Measurements from ENCODE around the gene PTPRD. TPM values are rescaled to one million over a fixed set of nuclear protein-coding genes. Genes with fewer than 3 reads are reported as not detected.

PTPRD gene
- total and polyA plus RNA-seq, 2 donors (not counting 1 experiment from before 2014, with no cell fraction given) = not detected

- Histone ChIP-seq H4K20me1 (ENCODE audit: control insufficient read depth, insufficient read depth, low read length, poor library complexity, severe bottlenecking) (no peaks in the 10 kb centered on the region), H3K79me2 (ENCODE audit: control insufficient read depth, insufficient read depth, low read length) (no peaks in the 10 kb centered on the region), H3K27me3 (replicated peaks in 1 of 4; ENCODE audit: control extremely low read depth in 1 of 4, control insufficient read depth in 3 of 4, insufficient read depth in 4 of 4, low read length in 3 of 4) (no peaks in the 10 kb centered on the region), H3K9ac (ENCODE audit: low read length) (no peak overlapping the region), H3K9me3 (ENCODE audit: control extremely low read depth in 1 of 3, control insufficient read depth in 2 of 3, insufficient read depth in 1 of 3, low read length in 2 of 3) (peaks cover 0 to 8% (median 4%) of the 10 kb centered on the region in 3 donors), H3K4me2 (replicated peaks; ENCODE audit: low read depth, low read length, poor library complexity, severe bottlenecking) (no peak overlapping the region), H3K4me3 (ENCODE audit: control extremely low read depth in 1 of 5, extremely low read depth in 1 of 5, insufficient read depth in 1 of 5, low read depth in 2 of 5, low read length in 4 of 5) (no peak overlapping the region), H3K27ac (ENCODE audit: low read length in 2 of 2) (no peak overlapping the region), H3K36me3 (replicated peaks in 1 of 2; ENCODE audit: control extremely low read depth in 1 of 2, control insufficient read depth in 1 of 2, extremely low read depth in 1 of 2, insufficient read depth in 2 of 2, low read length in 1 of 2) (no peaks in the 10 kb centered on the region), H2AFZ (ENCODE audit: insufficient read depth, low read depth, low read length, poor library complexity, severe bottlenecking) (peak overlapping the region; percentile 8), H3K4me1 (ENCODE audit: control insufficient read depth in 2 of 2, insufficient read depth in 2 of 2, low read length in 2 of 2) (peaks cover 0 to 5% of the 10 kb centered on the region in 2 donors)
- TF ChIP-seq CTCF (IDR thresholded peaks at IDR 0.05) = no peak
- no peak overlapping the region for H3K27ac Mint-ChIP-seq
- intact Hi-C loops (cut with micrococcal nuclease) = no loop called here
- ATAC-seq (ENCODE audit: low read depth) (no peak), DNase-seq (no peak)
- CTCF ChIA-PET = interaction anchor here (0.7 to 1.2 kb wide), 3 partner anchors 204 to 207 kb away, joined by 3 to 5 read pairs (median 3); no protein-coding TSS in a partner anchor
- no peak overlapping the region for H3K4me3 Mint-ChIP-seq
- H3K9me3 Mint-ChIP-seq (ENCODE audit: insufficient read depth) = peaks cover 6% of the 10 kb centered on the region
- peaks cover 4% of the 10 kb centered on the region for H3K4me1 Mint-ChIP-seq
- POLR2A ChIA-PET = no interaction called here
- 73% methylated on average over 2 of the region's 2 CpGs for WGBS (ENCODE audit: insufficient coverage)
- H3K27me3 Mint-ChIP-seq = no peaks in the 10 kb centered on the region
These were observed 347.6 kb downstream of the PTPRD start for GRCh38 chr9:10265153-10265631.

GRCh38 chr9:10260501-10260900 is 352.3 kb downstream of the PTPRD start:
- TF ChIP-seq CTCF (IDR thresholded peaks at IDR 0.05) (no peak), EZH2 (IDR thresholded peaks at IDR 0.05; ENCODE audit: borderline replicate concordance, insufficient read depth, low read depth, low read length, poor library complexity, severe bottlenecking) (no peak)
- no peaks in the 10 kb centered on the region for H3K4me1 Mint-ChIP-seq
- POLR2A ChIA-PET = no interaction called here
- intact Hi-C loops (cut with micrococcal nuclease) = no loop called here
- Histone ChIP-seq H3K79me2 (ENCODE audit: control insufficient read depth, insufficient read depth, low read length) (no peaks in the 10 kb centered on the region), H2AFZ (ENCODE audit: insufficient read depth, low read depth, low read length, poor library complexity, severe bottlenecking) (no peak overlapping the region), H3K9ac (ENCODE audit: low read length) (no peak overlapping the region), H3K9me3 (ENCODE audit: control extremely low read depth in 1 of 3, control insufficient read depth in 2 of 3, insufficient read depth in 1 of 3, low read length in 2 of 3) (peaks cover 0 to 8% (median 4%) of the 10 kb centered on the region in 3 donors), H3K27me3 (replicated peaks in 1 of 4; ENCODE audit: control extremely low read depth in 1 of 4, control insufficient read depth in 3 of 4, insufficient read depth in 4 of 4, low read length in 3 of 4) (no peaks in the 10 kb centered on the region), H3K4me2 (replicated peaks; ENCODE audit: low read depth, low read length, poor library complexity, severe bottlenecking) (no peak overlapping the region), H3K4me3 (ENCODE audit: control extremely low read depth in 1 of 5, extremely low read depth in 1 of 5, insufficient read depth in 1 of 5, low read depth in 2 of 5, low read length in 4 of 5) (no peak overlapping the region), H3K36me3 (replicated peaks in 1 of 2; ENCODE audit: control extremely low read depth in 1 of 2, control insufficient read depth in 1 of 2, extremely low read depth in 1 of 2, insufficient read depth in 2 of 2, low read length in 1 of 2) (no peaks in the 10 kb centered on the region), H3K4me1 (ENCODE audit: control insufficient read depth in 2 of 2, insufficient read depth in 2 of 2, low read length in 2 of 2) (no peaks in the 10 kb centered on the region), H3K27ac (ENCODE audit: low read length in 2 of 2) (no peak overlapping the region), H4K20me1 (ENCODE audit: control insufficient read depth, insufficient read depth, low read length, poor library complexity, severe bottlenecking) (no peaks in the 10 kb centered on the region)
- ATAC-seq (ENCODE audit: low read depth) (no peak), DNase-seq (no peak)
- H3K9me3 Mint-ChIP-seq (ENCODE audit: insufficient read depth) = peaks cover 6% of the 10 kb centered on the region
- no CpG with 5 or more reads among the region's 1 CpG for WGBS (ENCODE audit: insufficient coverage)
- H3K27me3 Mint-ChIP-seq = no peaks in the 10 kb centered on the region
- H3K4me3 Mint-ChIP-seq = no peak overlapping the region
- no peak overlapping the region for H3K27ac Mint-ChIP-seq
- CTCF ChIA-PET = no interaction called here

All from B cell (primary cell).